ENCODE results near the gene ZFHX3. TPM values are rescaled to one million over a fixed set of nuclear protein-coding genes. Genes with fewer than 3 reads are reported as not detected.

ZFHX3 gene
- total and polyA plus RNA-seq, 2 donors (not counting 3 experiments of a cell fraction or from before 2014, with no cell fraction given) = 3.7 to 18.8 TPM

DNA sequence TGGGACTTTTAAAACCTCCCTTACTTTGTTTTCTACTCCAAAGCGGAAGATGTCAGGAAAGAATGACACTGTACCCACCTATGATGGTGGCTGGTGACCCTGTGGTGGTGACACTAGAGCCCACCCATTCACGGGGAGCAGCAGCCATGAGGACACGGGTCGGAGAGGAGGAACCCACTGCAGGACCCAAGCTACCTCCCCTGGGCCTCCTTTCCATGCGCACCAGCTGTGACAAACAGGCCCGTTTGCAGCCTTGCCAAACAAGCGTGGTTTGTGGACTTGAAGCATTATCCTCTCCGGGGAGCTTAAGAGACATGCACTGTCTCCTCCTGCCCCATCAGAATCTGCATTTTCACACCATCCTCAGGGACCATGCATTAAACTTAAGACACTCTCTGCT is 85.6 kb downstream of the ZFHX3 start:
- Histone ChIP-seq H3K9ac (replicated peaks; ENCODE audit: extremely low read depth, insufficient read depth, low read length) (no peak overlapping the region), H3K27ac (ENCODE audit: insufficient read depth, low read depth, low read length) (no peak overlapping the region), H3K36me3 (ENCODE audit: control insufficient read depth in 2 of 2, extremely low read depth in 1 of 2, insufficient read depth in 2 of 2, low read length in 2 of 2) (peaks cover 4 to 11% of the 10 kb centered on the region in 2 experiments), H3K4me1 (ENCODE audit: control insufficient read depth, extremely low read depth, insufficient read depth, low read length) (no peaks in the 10 kb centered on the region), H3K4me3 (replicated peaks in 1 of 3; ENCODE audit: insufficient read depth in 1 of 3, low read depth in 1 of 3, low read length in 3 of 3) (no peak overlapping the region), H3K27me3 (ENCODE audit: control insufficient read depth in 2 of 2, insufficient read depth in 2 of 2, low read length in 2 of 2) (no peaks in the 10 kb centered on the region), H3K79me2 (ENCODE audit: control insufficient read depth, insufficient read depth, low read length) (peaks cover 1% of the 10 kb centered on the region), H4K20me1 (replicated peaks; ENCODE audit: control insufficient read depth, extremely low read depth, insufficient read depth, low read length) (no peaks in the 10 kb centered on the region), H3K9me3 (replicated peaks; ENCODE audit: control insufficient read depth, insufficient read depth, low read length) (no peaks in the 10 kb centered on the region), H3K9me1 (replicated peaks; ENCODE audit: control insufficient read depth, extremely low read depth, insufficient read depth, low read length) (no peaks in the 10 kb centered on the region), H3K4me2 (ENCODE audit: insufficient read depth, low read length) (no peak overlapping the region), H2AFZ (ENCODE audit: low read depth, low read length) (no peak overlapping the region)
- intact Hi-C loops (cut with micrococcal nuclease) = no loop called here
- DNase-seq (ENCODE audit: low read depth, low spot score) (no peak), FAIRE-seq (no peak)
- TF ChIP-seq JUN (IDR thresholded peaks at IDR 0.05; ENCODE audit: borderline replicate concordance, insufficient read depth, insufficient read length, low read depth) = no peak
- no peak for TF ChIP-seq EZH2 (IDR thresholded peaks at IDR 0.05; ENCODE audit: borderline replicate concordance, low read depth, low read length, severe bottlenecking)
- TF ChIP-seq MYC (IDR thresholded peaks at IDR 0.05; ENCODE audit: low read depth, low read length) = no peak
- TF ChIP-seq, protein P1, sequence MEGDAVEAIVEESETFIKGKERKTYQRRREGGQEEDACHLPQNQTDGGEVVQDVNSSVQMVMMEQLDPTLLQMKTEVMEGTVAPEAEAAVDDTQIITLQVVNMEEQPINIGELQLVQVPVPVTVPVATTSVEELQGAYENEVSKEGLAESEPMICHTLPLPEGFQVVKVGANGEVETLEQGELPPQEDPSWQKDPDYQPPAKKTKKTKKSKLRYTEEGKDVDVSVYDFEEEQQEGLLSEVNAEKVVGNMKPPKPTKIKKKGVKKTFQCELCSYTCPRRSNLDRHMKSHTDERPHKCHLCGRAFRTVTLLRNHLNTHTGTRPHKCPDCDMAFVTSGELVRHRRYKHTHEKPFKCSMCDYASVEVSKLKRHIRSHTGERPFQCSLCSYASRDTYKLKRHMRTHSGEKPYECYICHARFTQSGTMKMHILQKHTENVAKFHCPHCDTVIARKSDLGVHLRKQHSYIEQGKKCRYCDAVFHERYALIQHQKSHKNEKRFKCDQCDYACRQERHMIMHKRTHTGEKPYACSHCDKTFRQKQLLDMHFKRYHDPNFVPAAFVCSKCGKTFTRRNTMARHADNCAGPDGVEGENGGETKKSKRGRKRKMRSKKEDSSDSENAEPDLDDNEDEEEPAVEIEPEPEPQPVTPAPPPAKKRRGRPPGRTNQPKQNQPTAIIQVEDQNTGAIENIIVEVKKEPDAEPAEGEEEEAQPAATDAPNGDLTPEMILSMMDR (IDR thresholded peaks at IDR 0.05; ENCODE audit: extremely low read depth in 1 of 2, insufficient read depth in 1 of 2, low read depth in 1 of 2, low read length in 2 of 2) = no peak
- TF ChIP-seq FOS (IDR thresholded peaks at IDR 0.05; ENCODE audit: borderline replicate concordance, insufficient read depth, low read length) = no peak
- no peak for TF ChIP-seq POLR2A (IDR thresholded peaks at IDR 0.05; ENCODE audit: low read depth, low read length)
- TF ChIP-seq POLR2AphosphoS5 (IDR thresholded peaks at IDR 0.05; ENCODE audit: insufficient read depth, low read depth, low read length) = no peak
- TF ChIP-seq GATA2 (IDR thresholded peaks at IDR 0.05; ENCODE audit: insufficient read depth, insufficient read length, low read depth, low read length) = no peak
- TF ChIP-seq, protein P2, sequence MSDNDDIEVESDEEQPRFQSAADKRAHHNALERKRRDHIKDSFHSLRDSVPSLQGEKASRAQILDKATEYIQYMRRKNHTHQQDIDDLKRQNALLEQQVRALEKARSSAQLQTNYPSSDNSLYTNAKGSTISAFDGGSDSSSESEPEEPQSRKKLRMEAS (IDR thresholded peaks at IDR 0.05; ENCODE audit: insufficient read depth, insufficient read length) = no peak
- BruUV-seq (replicated peaks) = no TSS peak
- ChIA-PET POLR2A (no interaction called here), CTCF (interaction anchor here (1.2 to 1.5 kb wide), 2 partner anchors 106 to 118 kb away, joined by 3 to 7 read pairs; no protein-coding TSS in a partner anchor)
- dilution Hi-C loops (cut with MboI; ENCODE audit: extremely low pct_ligation_motif_present, low sequenced_read_pairs) = no loop called here

All from endothelial cell of umbilical vein (primary cell).